ENCODE results near the gene TGM1.
"Not testable (repeated sequence)": the region's sequence is repeated elsewhere in the genome, so short reads cannot be mapped to it uniquely, and the experiment has no call there.

TGM1 gene

GRCh38 chr14:24232645-24233537, 30.1 kb downstream of the TGM1 start, which contains the start of gene GMPR2:
Gene GMPR2 (plus strand): TSS chr14:24232929. CDS start chr14:24233254, 325 bp downstream.
- FAIRE-seq: no peak
- 0 out of 2 replicates have a peak, but pooled peaks have one; percentile 5 for TF ChIP-seq POLR2A (IDR thresholded peaks at IDR 0.05; ENCODE audit: low read depth, low read length)

DNA sequence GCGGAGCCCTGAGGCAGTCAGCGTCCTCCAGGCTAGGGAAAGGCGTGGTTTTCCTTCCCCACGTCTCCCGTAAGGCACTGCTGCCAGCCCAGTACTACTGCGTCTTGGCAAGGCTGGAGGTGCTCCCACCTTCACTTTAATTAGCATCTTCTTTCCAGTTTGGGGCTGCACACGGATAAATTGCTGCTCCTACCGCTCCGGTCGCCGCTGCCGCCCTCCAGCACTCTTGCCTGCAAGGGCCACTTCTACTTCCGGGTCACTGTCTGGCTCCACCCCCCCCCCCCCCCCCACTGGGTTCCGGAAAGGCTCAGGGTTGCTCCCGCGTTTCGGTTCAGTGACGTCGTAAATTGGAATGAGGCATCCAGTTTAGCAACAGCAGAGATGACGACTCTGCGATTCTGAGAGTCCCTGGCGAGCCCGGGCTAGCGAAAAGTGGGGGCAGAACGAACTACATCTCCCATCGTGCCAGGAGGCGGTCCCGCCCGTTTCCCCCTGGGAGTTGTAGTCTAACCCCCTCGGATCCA, 30.8 kb downstream of the TGM1 start, which contains the start of gene NEDD8:
Gene NEDD8, minus strand, starts transcription at position 247 of the 524 bp plus-strand sequence. Its CDS starts 100 bp downstream, at position 147.
- TF ChIP-seq POLR2A (IDR thresholded peaks at IDR 0.05; ENCODE audit: low read depth, low read length): peak; percentile 44; the same call in 1 of the 2 replicates
- FAIRE-seq (no peak), DNase-seq (ENCODE audit: insufficient read length, low spot score) (peak; percentile 30)

More at GRCh38 chr14:24232645-24233537, 30.1 kb downstream of the TGM1 start, which contains the start of gene GMPR2:
- no peak for DNase-seq (ENCODE audit: insufficient read length, low spot score)

- DNase-seq (ENCODE audit: insufficient read length, low spot score) (no peak), FAIRE-seq (no peak)
- TF ChIP-seq POLR2A (IDR thresholded peaks at IDR 0.05; ENCODE audit: low read depth, low read length): no peak
These were observed 31.5 kb downstream of the TGM1 start for GRCh38 chr14:24231263-24232120.

DNA sequence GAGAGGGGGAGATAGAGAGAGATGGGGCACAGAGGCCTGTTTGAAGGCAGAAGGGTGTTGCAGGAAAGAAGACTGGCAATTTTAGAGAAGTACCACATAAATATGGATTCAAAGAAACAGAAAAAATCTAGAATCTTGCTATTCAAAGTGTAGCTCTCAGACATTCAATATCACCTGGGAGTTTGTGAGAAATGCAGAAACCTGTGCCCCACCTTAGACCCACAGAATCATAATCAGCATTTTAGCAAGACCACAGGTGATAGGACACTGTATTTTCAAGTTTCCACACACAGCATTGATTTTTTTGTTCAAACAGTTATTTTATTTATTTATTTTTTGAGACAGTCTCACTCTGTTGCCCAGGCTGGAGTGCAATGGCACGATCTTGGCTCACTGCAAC, 34.1 kb downstream of the TGM1 start:
- DNase-seq (ENCODE audit: insufficient read length, low spot score) (no peak), FAIRE-seq (no peak)
- no peak for TF ChIP-seq POLR2A (IDR thresholded peaks at IDR 0.05; ENCODE audit: low read depth, low read length)

DNA sequence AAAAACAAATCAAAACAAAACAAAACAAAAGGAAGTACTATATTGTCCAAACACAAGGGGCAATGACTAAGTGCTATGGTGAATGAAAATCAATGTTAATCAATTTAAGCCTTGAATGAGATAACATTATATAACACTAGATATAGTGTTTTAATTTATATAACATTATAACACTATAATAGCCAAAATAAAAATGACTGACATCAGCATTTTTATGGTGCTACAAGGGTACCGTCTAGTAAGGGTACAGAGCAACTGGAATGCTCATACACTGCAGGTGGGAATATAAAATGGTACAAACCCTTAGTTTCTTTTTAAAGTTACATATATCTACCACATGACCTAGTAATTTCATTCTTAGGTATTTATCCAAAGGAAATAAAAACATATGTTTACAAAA, 36.5 kb downstream of the TGM1 start:
- DNase-seq (ENCODE audit: insufficient read length, low spot score) (no peak), FAIRE-seq (no peak)
- no peak for TF ChIP-seq POLR2A (IDR thresholded peaks at IDR 0.05; ENCODE audit: low read depth, low read length)

- no peak for TF ChIP-seq POLR2A (IDR thresholded peaks at IDR 0.05; ENCODE audit: low read depth, low read length)
- DNase-seq (ENCODE audit: insufficient read length, low spot score) (no peak), FAIRE-seq (no peak)
These were observed 38.3 kb downstream of the TGM1 start for GRCh38 chr14:24224618-24225071.

DNA sequence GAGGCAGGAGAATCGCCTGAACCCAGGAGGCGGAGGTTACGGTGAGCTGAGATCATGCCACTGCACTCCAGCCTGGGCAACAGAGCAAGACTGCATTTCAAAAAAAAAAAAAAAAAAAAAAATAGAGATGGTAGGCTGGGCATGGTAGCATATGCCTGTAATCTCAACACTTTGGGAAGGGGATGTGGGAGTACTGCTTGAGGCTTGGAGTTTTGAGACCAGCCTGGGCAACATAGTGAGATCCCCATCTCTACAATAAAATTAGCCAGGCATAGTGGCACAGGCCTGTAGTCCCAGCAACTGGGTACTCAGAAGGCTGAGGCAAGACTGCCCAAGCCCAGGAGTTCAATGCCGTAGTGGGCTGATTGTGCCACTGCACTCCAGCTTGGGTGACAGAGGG, 40.0 kb downstream of the TGM1 start:
- not testable (repeated sequence) for FAIRE-seq; DNase-seq (ENCODE audit: insufficient read length, low spot score)

GRCh38 chr14:24219521-24219920, 43.5 kb downstream of the TGM1 start:
- no peak for TF ChIP-seq POLR2A (IDR thresholded peaks at IDR 0.05; ENCODE audit: low read depth, low read length)
- no peak for DNase-seq (ENCODE audit: insufficient read length, low spot score)
- no peak for FAIRE-seq

GRCh38 chr14:24219080-24219479, 43.9 kb downstream of the TGM1 start:
- TF ChIP-seq POLR2A (IDR thresholded peaks at IDR 0.05; ENCODE audit: low read depth, low read length): no peak
- DNase-seq (ENCODE audit: insufficient read length, low spot score): no peak
- no peak for FAIRE-seq

GRCh38 chr14:24216876-24217275, 46.1 kb downstream of the TGM1 start:
- not testable (repeated sequence) for FAIRE-seq; DNase-seq (ENCODE audit: insufficient read length, low spot score)

DNA sequence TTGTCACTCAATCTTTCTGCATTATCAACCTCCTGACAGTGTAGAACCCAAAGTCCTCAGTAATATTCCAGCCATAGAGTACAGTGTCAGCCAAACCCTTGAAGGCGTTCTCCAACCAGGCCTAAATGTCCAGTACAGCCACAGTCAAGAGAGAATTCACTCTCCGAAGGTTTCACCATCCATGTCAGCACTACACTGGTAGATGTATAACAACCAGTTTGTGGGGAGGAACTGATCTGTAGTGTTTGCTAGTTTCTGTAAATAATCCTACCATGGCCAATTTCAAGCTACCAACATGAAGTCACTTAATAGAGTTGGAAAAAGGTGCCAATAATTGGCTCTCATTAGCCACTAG, 46.7 kb downstream of the TGM1 start:
- FAIRE-seq (no peak), DNase-seq (ENCODE audit: insufficient read length, low spot score) (no peak)
- TF ChIP-seq POLR2A (IDR thresholded peaks at IDR 0.05; ENCODE audit: low read depth, low read length): no peak

- FAIRE-seq (no peak), DNase-seq (ENCODE audit: insufficient read length, low spot score) (no peak)
- TF ChIP-seq POLR2A (IDR thresholded peaks at IDR 0.05; ENCODE audit: low read depth, low read length): peak; percentile 46
These were observed 47.3 kb downstream of the TGM1 start, which contains the start of gene MDP1 for GRCh38 chr14:24215495-24216344. Gene MDP1 (minus strand): TSS chr14:24216066. CDS start chr14:24215955, 111 bp downstream.

All from H54 (cell line).